Fibroblast of mammary gland (primary cell): ENCODE data around the gene BTG2.
"Not testable (repeated sequence)": the region's sequence is repeated elsewhere in the genome, so short reads cannot be mapped to it uniquely, and the experiment has no call there.

ENCODE experiments used
- DNase-seq: peaks from one replicate; pipeline ENCODE4 v3.0.0-alpha.2; 2010; ENCODE audit warnings: low read depth
- H3K4me3 ChIP-seq: 2 replicates; pipeline ENCODE4 v1.5.1; 2011; ENCODE audit warnings: low read depth, mild to moderate bottlenecking, low read length, moderate library complexity; ENCODE audit not compliant: control insufficient read depth
- CTCF ChIP-seq: conservative IDR thresholded peaks from 2 replicates; pipeline ENCODE4 v1.5.1; 2011; ENCODE audit warnings: low read depth, low read length, inconsistent platforms; ENCODE audit not compliant: control insufficient read depth, insufficient read depth

BTG2 gene

GRCh38 chr1:203299169-203299568 is 6.2 kb upstream of the BTG2 start:
- no peak overlapping the region for H3K4me3 ChIP-seq
- DNase-seq: no peak
- no peak for TF ChIP-seq CTCF

DNA sequence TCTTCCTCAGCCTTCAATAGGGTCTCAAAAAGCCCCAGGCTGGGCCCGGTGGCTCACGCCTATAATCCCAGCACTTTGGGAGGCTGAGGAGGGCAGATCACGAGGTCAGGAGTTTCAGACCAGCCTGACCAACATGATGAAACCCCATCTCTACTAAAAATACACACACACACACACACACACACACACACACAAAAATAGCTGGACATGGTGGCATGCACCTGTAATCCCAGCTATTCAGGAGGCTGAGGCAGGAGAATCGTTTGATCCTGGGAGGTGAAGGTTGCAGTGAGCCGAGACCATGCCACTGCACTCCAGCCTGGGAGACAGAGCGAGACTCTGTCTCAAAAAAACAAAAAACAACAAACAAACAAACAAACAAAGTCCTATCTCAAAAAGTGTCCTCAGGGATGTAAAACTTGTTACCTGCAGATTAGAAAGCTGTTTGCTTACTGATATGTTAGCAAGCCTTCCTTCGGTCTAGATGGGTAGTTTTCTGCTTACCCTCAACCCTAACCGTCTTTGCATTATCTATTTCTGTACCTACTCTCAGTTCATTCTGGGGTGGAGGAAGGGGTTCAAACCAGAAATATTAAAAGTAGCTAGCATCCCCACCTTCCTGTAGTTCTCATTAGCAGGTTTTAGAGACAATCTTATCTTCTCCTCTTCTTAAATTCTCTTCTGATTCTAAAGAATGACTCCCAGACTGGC is 5.4 kb upstream of the BTG2 start:
- H3K4me3 ChIP-seq, DNase-seq: not testable (repeated sequence)

- H3K4me3 ChIP-seq: no peak overlapping the region
- DNase-seq: no peak
- TF ChIP-seq CTCF: no peak
These were observed 4.6 kb upstream of the BTG2 start for GRCh38 chr1:203300441-203301330.

DNA sequence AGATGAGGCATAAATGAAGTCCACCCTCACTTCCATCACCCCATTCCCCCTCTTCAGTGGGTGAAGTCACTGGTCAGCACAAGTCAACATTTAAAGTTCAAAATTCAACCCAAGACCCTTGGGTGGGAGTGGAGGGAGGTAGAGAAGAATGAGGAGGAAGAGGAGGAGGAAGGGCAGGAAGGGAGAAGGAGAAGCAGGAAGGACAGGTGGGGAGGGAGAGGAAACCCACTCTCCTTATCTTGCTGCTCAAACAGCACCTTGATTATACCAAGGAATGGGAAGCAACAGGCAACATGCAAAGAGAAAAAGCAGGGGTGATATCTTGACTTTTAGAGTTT is 4.0 kb upstream of the BTG2 start:
- H3K4me3 ChIP-seq: no peak overlapping the region
- TF ChIP-seq CTCF: no peak
- DNase-seq: no peak

- DNase-seq: no peak
These were observed 2.9 kb upstream of the BTG2 start for GRCh38 chr1:203302456-203302855.

GRCh38 chr1:203302894-203303293 is 2.4 kb upstream of the BTG2 start:
- no peak for DNase-seq
- TF ChIP-seq CTCF: no peak
- no peak overlapping the region for H3K4me3 ChIP-seq

More at GRCh38 chr1:203302456-203302855, 2.9 kb upstream of the BTG2 start:
- no peak for TF ChIP-seq CTCF
- no peak overlapping the region for H3K4me3 ChIP-seq

DNA sequence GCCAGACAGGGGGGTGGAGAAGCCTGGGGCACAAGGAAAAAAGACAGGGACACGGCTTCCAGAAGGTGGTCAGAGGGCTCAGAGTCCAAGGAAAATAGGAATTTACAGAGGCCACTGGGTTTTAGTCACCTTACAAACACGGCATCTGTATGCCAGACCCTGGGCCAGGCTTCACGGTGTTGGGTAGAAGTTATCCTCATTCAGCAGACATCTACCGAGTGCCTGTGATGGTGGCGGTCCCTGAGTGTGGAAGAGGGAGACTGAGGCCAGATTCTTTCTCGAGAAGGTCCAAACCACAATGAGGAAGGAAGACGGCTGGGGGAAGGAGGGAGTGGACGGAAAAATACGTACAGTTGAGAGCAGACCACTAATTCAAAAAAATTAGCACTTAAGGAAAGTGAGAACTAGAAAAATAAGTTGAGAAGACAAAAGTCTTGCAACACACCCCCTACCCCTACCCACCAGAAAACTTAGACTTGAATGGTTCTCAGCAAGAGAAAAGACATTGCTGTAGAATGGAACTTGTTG is 864 bp upstream of the BTG2 start:
- DNase-seq: no peak
- no peak for TF ChIP-seq CTCF
- H3K4me3 ChIP-seq: no peak overlapping the region
